Measurements from ENCODE around the gene CATSPERB.

GRCh38 chr14:91570021-91570420 lies 161.9 kb downstream of the CATSPERB start:
- no peak for TF ChIP-seq CTCF (IDR thresholded peaks at IDR 0.05)
- no peak for TF ChIP-seq POLR2AphosphoS5 (IDR thresholded peaks at IDR 0.05)
- no peak for TF ChIP-seq POLR2A (IDR thresholded peaks at IDR 0.05)

Data from transverse colon (tissue), 4 donors.